GM18907 (cell line): Measurements from ENCODE around the gene TMEM254.
"Not testable (repeated sequence)": the region's sequence is repeated elsewhere in the genome, so short reads cannot be mapped to it uniquely, and the experiment has no call there.

Experiments used
- ATAC-seq: cut with Tn5 transposase; IDR thresholded peaks from one replicate; pipeline ENCODE4 v1.9.1; 2021; ENCODE audit warnings: mild to moderate bottlenecking, moderate library complexity; ENCODE audit not compliant: unreplicated experiment

TMEM254 gene, protein sequence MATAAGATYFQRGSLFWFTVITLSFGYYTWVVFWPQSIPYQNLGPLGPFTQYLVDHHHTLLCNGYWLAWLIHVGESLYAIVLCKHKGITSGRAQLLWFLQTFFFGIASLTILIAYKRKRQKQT

DNA sequence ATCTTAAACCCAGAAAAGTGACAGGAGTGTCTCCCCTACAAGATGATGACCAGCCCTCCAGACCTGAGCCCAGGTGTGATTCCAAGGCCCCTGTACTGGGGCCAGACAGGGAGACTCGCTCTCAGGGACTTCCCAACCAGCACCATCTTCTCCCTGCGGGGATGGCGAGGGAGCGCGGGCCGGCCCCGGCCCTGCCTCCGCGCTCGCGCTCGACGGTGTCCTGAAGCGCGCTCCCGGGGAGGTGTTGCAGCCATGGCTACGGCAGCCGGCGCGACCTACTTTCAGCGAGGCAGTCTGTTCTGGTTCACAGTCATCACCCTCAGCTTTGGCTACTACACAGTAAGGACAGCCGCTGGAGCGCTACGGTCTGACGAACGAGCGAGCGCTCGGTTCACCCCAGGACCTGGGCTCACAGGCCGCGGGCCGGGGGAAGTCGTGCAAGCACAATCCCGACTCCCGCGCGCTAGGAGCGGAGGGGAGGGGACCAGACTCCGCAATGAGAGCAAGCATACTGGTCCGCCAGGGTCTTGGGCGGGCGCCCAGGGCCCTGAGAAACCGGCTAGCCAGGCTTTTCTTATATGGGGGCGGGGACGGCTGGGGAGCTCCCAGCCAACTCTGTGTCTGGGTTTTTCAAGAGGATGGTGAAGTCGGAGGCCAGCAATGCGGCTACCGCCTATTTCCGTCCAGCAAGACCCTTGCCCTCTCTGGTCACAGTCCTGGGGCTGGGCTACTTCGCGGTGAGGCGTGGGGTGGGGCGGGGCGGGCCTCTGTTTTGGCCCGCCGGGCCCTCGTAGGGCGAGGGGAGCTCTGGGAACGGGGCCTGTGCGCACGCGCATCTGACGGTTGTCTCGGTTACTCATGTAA, at the start of gene TMEM254:
TSS of gene TMEM254 (plus strand) at position 218 of the 864 bp plus-strand sequence. CDS start at position 253, 35 bp downstream.
- ATAC-seq, result peak; percentile 85

DNA sequence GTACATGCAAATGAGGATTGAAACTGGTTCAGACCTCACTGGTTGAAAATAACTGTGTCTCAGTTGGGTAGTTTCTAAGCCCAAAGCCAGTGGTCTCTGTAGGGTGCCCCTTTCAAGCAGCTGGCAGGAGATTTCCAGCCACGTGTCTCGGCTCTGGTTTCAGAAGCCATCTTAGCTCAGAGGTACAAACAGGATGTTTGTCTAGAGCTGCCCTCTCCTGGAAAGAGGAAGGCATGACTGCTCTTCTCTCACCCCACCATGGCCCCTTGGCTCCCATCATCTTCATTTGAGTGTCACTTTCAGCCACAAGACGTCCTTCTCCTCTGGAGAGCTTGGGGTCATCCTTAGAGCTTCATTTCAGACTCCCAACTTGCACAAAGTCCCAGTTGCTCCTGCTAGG, 49.3 kb upstream of the TMEM254 start:
- not testable (repeated sequence) for ATAC-seq

- not testable (repeated sequence) for ATAC-seq
These were observed 48.6 kb upstream of the TMEM254 start for GRCh38 chr10:80029865-80030264.

- ATAC-seq, result no peak
These were observed 46.0 kb upstream of the TMEM254 start for GRCh38 chr10:80032503-80032902.

DNA sequence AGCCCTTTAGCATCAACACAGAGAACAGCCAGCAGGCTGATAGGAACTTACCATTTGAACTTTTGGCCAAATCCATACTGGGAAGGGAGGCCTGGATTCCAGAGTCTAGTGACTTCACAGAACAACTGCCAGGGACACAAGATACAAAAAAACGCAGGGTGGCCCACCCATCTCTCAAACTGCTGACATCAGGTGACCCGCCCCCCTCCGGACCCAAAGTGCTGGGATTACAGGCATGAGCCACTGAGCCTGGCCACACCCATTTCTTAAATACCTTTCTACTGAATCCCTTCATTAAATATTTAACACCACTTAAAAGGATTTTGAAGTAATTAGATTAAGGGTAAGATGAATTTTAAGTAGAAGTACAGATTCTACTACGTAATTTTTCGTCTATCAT, 43.7 kb upstream of the TMEM254 start:
- ATAC-seq, result not testable (repeated sequence)

GRCh38 chr10:80035430-80035829, 43.0 kb upstream of the TMEM254 start:
- ATAC-seq, result not testable (repeated sequence)

- not testable (repeated sequence) for ATAC-seq
These were observed 41.5 kb upstream of the TMEM254 start for GRCh38 chr10:80036921-80037500.

- not testable (repeated sequence) for ATAC-seq
These were observed 40.2 kb upstream of the TMEM254 start for GRCh38 chr10:80038226-80038625.

GRCh38 chr10:80041162-80041561, 37.3 kb upstream of the TMEM254 start:
- ATAC-seq, result no peak

GRCh38 chr10:80044935-80045334, 33.5 kb upstream of the TMEM254 start:
- peak; percentile 55 for ATAC-seq

GRCh38 chr10:80046629-80047441, 31.6 kb upstream of the TMEM254 start:
- peak; percentile 82 for ATAC-seq

GRCh38 chr10:80050752-80051151, 27.7 kb upstream of the TMEM254 start:
- ATAC-seq, result no peak

DNA sequence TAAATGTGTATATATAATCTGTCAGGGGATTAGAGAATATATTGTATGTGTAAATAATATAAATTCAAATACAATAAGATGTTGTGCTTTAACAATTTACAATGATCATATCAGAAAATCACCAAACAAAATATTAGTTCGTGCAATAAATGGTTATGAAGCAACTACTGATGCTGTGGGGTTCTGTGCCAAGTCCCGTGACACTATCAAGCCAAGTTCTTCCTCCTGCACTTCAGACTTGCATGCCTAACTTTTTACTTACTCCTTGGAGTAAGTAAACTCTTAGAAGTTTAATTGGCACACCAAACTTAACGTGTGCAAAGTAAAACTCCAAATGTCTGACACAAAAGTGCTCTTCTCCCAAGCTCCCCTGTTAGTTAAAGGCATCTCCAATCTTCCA, 26.5 kb upstream of the TMEM254 start:
- ATAC-seq, result no peak

DNA sequence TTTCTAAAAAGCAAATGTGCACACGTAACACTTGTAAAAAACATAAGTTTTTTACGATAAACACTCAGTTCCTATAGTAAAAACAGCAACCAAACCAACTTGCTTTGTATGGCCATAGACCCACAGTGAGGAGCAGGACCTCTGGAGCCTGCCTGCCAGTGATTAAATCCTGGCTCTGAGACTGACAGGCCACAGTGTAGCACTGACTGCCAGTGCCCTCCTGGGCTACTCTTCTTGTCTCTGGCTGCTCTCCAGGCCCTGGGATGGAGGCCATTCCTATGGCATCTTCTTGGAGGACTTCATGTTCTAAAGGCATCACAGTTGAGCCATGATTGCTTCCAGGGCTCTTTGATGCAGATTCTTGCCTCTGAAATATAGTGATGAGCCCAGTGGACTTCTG, 22.7 kb upstream of the TMEM254 start:
- ATAC-seq, result no peak

DNA sequence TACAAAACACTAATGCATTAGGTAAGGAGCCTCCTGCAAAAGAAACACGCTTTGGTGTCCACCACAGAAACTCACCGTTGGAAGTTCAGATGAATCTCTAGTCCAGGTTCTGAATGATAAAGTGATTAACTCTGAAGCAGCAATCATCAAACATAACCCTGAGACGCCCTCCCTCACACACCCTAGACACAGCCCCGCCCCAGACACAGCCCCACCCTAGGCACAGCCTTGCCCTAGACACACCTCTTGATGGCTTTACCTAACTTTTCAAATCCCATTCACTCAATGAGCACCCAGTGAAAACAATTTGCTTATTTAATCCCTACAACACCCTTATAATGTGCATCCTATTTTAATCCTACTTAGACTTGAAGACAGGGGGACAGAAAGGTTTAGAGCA, 21.3 kb upstream of the TMEM254 start:
- ATAC-seq, result no peak

GRCh38 chr10:80064120-80064886, 14.2 kb upstream of the TMEM254 start:
- ATAC-seq, result no peak

DNA sequence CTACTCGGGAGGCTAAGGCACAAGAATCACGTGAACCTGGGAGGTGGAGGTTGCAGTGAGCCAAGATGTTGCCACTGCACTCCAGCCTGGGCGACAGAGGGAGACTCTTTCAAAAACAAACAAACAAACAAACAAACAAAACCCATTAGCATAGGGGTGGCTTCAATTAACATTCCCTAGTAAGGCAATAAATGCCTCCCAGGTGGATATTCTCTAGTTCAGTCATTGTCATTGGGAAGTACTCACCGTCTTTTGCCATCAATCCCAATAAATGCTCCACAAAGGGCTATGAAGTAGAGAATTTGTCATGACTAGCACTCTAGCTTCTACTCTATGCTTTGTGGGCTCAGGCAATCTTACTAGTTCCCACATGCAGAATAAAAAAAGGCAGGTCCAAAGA, 11.7 kb upstream of the TMEM254 start:
- no peak for ATAC-seq

GRCh38 chr10:80067821-80068220, 10.6 kb upstream of the TMEM254 start:
- ATAC-seq, result not testable (repeated sequence)

- ATAC-seq, result no peak
These were observed 10.2 kb upstream of the TMEM254 start for GRCh38 chr10:80068270-80068669.

DNA sequence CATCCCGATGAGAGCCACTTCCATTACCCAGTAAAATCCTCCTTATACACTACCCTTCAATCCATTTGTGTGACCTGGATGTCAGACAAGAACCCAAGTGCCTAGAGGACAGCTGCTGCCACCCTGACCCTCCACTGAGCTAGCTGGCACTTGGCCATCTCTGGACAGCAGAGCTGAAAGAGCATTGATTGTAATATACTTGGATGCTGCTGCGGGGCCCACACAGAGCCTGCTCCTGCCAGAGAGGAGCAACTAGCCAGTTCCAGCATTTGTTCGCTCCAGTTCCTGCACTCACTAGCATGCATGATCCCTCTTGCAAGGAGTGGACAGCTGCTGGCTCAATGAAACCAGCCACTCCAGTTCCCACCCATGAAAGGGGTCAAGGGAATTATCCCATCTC, 8.4 kb upstream of the TMEM254 start:
- no peak for ATAC-seq
